Measurements from ENCODE around the gene TEF.

- TF ChIP-seq CTCF (IDR thresholded peaks at IDR 0.05) (peak; percentile 95 to 98 (median 96)), EP300 (IDR thresholded peaks at IDR 0.05; ENCODE audit: low read depth) (peak; percentile 29), POLR2AphosphoS5 (IDR thresholded peaks at IDR 0.05) (peak; percentile 32 to 72 (median 62)), POLR2A (IDR thresholded peaks at IDR 0.05) (no peak)
These were observed 22.0 kb downstream of the TEF start for GRCh38 chr22:41403532-41404318.
